GM19023 (cell line): ENCODE measurements around the gene KRTAP10-5.

ENCODE experiments used
- ATAC-seq: cut with Tn5 transposase; IDR thresholded peaks from one replicate; pipeline ENCODE4 v1.9.1; 2021; ENCODE audit warnings: mild to moderate bottlenecking, moderate library complexity; ENCODE audit not compliant: unreplicated experiment

Gene KRTAP10-5

GRCh38 chr21:44530903-44531605 is 49.4 kb downstream of the KRTAP10-5 start:
- ATAC-seq = no peak

GRCh38 chr21:44530221-44530902 is 50.0 kb downstream of the KRTAP10-5 start:
- ATAC-seq = no peak

GRCh38 chr21:44529503-44530125 is 50.8 kb downstream of the KRTAP10-5 start:
- no peak for ATAC-seq
